Neuronal stem cell (in vitro differentiated cells): ENCODE results near the gene RELB.

Experiments
- DNase-seq: peaks from one replicate; pipeline ENCODE4 v3.0.0-alpha.2; 2013; ENCODE audit warnings: low spot score
- H2AFZ ChIP-seq: one replicate; pipeline ENCODE4 v1.6.1; 2013; ENCODE audit warnings: mild to moderate bottlenecking, low read length, inconsistent platforms
- H2AK5ac ChIP-seq: 2 replicates; pipeline ENCODE4 v1.6.1; 2013; ENCODE audit warnings: low read depth, mild to moderate bottlenecking, inconsistent platforms, low read length, moderate library complexity, mixed read lengths
- H2BK120ac ChIP-seq: 2 replicates; pipeline ENCODE4 v1.6.1; 2013; ENCODE audit warnings: low read depth, mild to moderate bottlenecking, inconsistent platforms, low read length, moderate library complexity, mixed read lengths
- H2BK12ac ChIP-seq: one replicate; pipeline ENCODE4 v1.6.1; 2013; ENCODE audit warnings: low read length, inconsistent platforms
- H2BK15ac ChIP-seq: 2 replicates; pipeline ENCODE4 v1.6.1; 2013; ENCODE audit warnings: mild to moderate bottlenecking, low read length, inconsistent platforms, mixed read lengths
- H2BK5ac ChIP-seq: one replicate; pipeline ENCODE4 v1.6.1; 2013; ENCODE audit warnings: inconsistent platforms, mild to moderate bottlenecking, low read length, moderate library complexity
- H3K14ac ChIP-seq: one replicate; pipeline ENCODE4 v1.6.1; 2013; ENCODE audit warnings: low read length, inconsistent platforms
- H3K18ac ChIP-seq: 2 replicates; pipeline ENCODE4 v1.6.1; 2013; ENCODE audit warnings: low read length, inconsistent platforms
- H3K23ac ChIP-seq: 2 replicates; pipeline ENCODE4 v1.6.1; 2013; ENCODE audit warnings: low read depth, mild to moderate bottlenecking, mixed read lengths, low read length, inconsistent platforms; ENCODE audit not compliant: poor library complexity
- H3K27ac ChIP-seq: replicated peaks from 3 replicates; pipeline ENCODE4 v1.5.1; 2013; ENCODE audit warnings: low read length, inconsistent platforms
- H3K27me3 ChIP-seq, 3 experiments: 2 replicates each; pipeline ENCODE4 v1.6.1; 2013; ENCODE audit warnings: low read length in 3 of 3, mild to moderate bottlenecking in 2 of 3, inconsistent platforms in 1 of 3, low read depth in 1 of 3, mixed read lengths in 1 of 3, moderate library complexity in 1 of 3; ENCODE audit not compliant: control insufficient read depth in 3 of 3, insufficient read depth in 3 of 3
- H3K36me3 ChIP-seq, 2 donors: replicated peaks in 1 of 2; 2 replicates each; pipeline ENCODE4 v1.6.1; 2013; ENCODE audit warnings: low read length in 2 of 2; ENCODE audit not compliant: control insufficient read depth in 2 of 2, insufficient read depth in 2 of 2
- H3K4ac ChIP-seq: 2 replicates; pipeline ENCODE4 v1.6.1; 2013; ENCODE audit warnings: inconsistent platforms, mild to moderate bottlenecking, low read length, moderate library complexity
- H3K4me1 ChIP-seq, 2 donors: 1 replicate in 1 of 2; 2 replicates in 1 of 2; pipeline ENCODE4 v1.6.1; 2013; ENCODE audit warnings: low read length in 2 of 2, low read depth in 1 of 2; ENCODE audit not compliant: control insufficient read depth in 2 of 2, insufficient read depth in 1 of 2
- H3K4me2 ChIP-seq: one replicate; pipeline ENCODE4 v1.6.1; 2013; ENCODE audit warnings: mild to moderate bottlenecking, low read length, inconsistent platforms; ENCODE audit not compliant: insufficient read depth, poor library complexity, severe bottlenecking
- H3K4me3 ChIP-seq, 2 donors: 2 replicates each; pipeline ENCODE4 v1.5.1; 2013; ENCODE audit warnings: low read length in 2 of 2, mild to moderate bottlenecking in 2 of 2, inconsistent platforms in 1 of 2, moderate library complexity in 1 of 2
- H3K79me1 ChIP-seq: one replicate; pipeline ENCODE4 v1.6.1; 2013; ENCODE audit warnings: low read depth, mild to moderate bottlenecking, inconsistent platforms, low read length, moderate library complexity
- H3K9ac ChIP-seq: one replicate; pipeline ENCODE4 v1.6.1; 2013; ENCODE audit warnings: mild to moderate bottlenecking, low read depth, low read length, inconsistent platforms; ENCODE audit not compliant: poor library complexity
- H3K9me3 ChIP-seq, 2 donors: replicated peaks in 1 of 2; 2 replicates each; pipeline versions ENCODE3 to v1.6.1; 2013; ENCODE audit warnings: low read length in 2 of 2, mild to moderate bottlenecking in 2 of 2, inconsistent platforms in 1 of 2, low read depth in 1 of 2, mixed read lengths in 1 of 2, moderate library complexity in 1 of 2; ENCODE audit not compliant: control insufficient read depth in 2 of 2, insufficient read depth in 1 of 2
- H4K8ac ChIP-seq: one replicate; pipeline ENCODE4 v1.6.1; 2013; ENCODE audit warnings: low read depth, mild to moderate bottlenecking, inconsistent platforms, low read length, moderate library complexity
- H4K91ac ChIP-seq: one replicate; pipeline ENCODE4 v1.6.1; 2013; ENCODE audit warnings: low read length, low read depth, mild to moderate bottlenecking, inconsistent platforms; ENCODE audit not compliant: poor library complexity
- WGBS, 2 donors: extraction: QIAGEN DNeasy Blood & Tissue Kit; methylation state at CpG; one replicate each; pipeline ENCODE4 v1.1.7; 2013; ENCODE audit warnings: missing lambda C conversion rate in 2 of 2, mixed read lengths in 1 of 2; ENCODE audit not compliant: insufficient read length in 2 of 2, insufficient replicate concordance in 1 of 2; ENCODE audit errors: extremely low coverage in 2 of 2; 5-methylcytosine and 5-hydroxymethylcytosine counted together

Gene RELB

DNA sequence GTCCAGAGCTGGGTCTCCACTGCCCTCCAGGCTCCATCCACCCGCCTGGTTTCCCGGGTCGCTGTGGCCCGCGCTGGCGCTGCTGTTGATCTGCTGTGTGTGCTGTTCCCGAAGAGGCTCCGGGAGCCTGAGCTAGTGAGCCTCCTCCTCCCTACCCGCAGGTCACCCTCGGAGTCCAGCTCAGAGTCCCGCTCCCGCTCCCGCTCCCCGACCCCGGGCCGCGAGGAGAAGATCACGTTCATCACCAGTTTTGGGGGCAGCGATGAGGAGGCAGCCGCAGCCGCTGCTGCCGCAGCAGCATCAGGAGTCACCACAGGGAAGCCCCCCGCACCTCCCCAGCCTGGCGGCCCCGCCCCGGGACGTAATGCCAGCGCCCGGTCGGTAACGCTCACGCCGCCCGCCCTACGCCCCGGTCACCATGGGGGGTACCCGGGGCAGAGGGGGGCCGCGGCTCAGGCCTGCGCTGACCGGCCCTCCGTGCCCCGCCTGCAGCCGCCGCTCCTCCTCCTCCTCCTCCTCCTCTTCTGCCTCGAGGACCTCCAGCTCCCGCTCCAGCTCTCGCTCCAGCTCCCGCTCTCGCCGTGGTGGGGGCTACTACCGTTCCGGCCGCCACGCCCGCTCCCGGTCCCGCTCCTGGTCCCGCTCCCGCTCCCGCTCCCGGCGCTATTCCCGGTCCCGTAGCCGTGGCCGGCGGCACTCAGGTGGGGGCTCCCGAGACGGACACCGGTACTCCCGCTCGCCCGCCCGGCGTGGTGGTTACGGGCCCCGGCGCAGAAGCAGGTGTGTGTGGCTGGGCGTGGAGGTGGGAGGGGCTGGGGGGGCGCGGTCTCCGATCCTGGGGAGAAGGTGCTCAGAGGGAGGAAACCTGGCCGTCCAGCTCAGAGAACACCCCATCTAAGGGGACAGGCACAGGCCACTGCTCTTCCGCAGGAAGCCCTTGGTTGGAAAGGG is 62.9 kb downstream of the RELB start:
- DNase-seq: no peak
- no peak overlapping the region for H3K4me2 ChIP-seq
- no peaks in the 10 kb centered on the region for H3K4me1 ChIP-seq
- no peak overlapping the region for H2AK5ac ChIP-seq
- H4K8ac ChIP-seq: no peak overlapping the region
- H3K14ac ChIP-seq: no peak overlapping the region
- no peak overlapping the region for H3K27ac ChIP-seq
- H3K9ac ChIP-seq: no peak overlapping the region
- no peak overlapping the region for H2AFZ ChIP-seq
- H2BK120ac ChIP-seq: no peak overlapping the region
- H4K91ac ChIP-seq: no peak overlapping the region
- H2BK12ac ChIP-seq: no peak overlapping the region
- H3K9me3 ChIP-seq: no peaks in the 10 kb centered on the region
- H3K23ac ChIP-seq: no peak overlapping the region
- H3K36me3 ChIP-seq: peaks cover 60 to 93% of the 10 kb centered on the region in 2 donors
- no CpG with 5 or more reads among the region's 85 CpGs for WGBS, 2 donors
- no peaks in the 10 kb centered on the region for H3K27me3 ChIP-seq
- H2BK15ac ChIP-seq: no peak overlapping the region
- H3K4me3 ChIP-seq: no peak overlapping the region
- no peak overlapping the region for H3K4ac ChIP-seq
- H3K79me1 ChIP-seq: peaks cover 17% of the 10 kb centered on the region
- peak overlapping the region; percentile 24 for H2BK5ac ChIP-seq
- H3K18ac ChIP-seq: no peak overlapping the region

DNA sequence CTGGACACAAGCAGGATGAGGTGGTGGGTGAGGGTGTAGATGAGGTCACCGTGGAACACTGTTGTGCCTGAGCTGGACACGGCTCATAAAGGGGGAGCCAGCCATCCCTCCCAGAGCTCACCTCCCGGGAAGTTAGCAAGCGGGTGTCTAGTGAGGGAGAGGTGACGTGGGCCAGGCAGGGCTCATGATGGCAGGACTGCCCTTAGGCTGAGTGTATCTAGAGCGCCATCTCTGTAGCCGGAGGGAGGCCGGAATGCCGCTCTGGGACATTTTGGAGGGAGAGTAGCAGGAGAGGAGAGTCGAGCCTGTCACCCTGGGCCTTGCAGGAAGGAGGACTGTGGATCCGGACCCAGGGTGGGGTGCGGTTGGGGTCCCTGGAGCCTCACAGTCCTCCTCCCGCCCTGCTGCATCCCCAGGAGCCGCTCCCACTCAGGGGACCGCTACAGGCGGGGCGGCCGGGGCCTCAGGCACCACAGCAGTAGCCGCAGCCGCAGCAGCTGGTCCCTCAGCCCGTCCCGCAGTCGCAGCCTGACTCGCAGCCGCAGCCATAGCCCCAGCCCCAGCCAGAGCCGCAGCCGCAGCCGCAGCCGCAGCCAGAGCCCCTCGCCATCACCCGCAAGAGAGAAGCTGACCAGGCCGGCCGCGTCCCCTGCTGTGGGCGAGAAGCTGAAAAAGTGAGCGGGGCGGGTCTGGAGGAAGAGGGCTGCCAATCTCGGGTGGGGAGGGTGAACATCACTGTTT is 65.8 kb downstream of the RELB start:
- peaks cover 49 to 88% of the 10 kb centered on the region in 2 donors for H3K36me3 ChIP-seq

DNA sequence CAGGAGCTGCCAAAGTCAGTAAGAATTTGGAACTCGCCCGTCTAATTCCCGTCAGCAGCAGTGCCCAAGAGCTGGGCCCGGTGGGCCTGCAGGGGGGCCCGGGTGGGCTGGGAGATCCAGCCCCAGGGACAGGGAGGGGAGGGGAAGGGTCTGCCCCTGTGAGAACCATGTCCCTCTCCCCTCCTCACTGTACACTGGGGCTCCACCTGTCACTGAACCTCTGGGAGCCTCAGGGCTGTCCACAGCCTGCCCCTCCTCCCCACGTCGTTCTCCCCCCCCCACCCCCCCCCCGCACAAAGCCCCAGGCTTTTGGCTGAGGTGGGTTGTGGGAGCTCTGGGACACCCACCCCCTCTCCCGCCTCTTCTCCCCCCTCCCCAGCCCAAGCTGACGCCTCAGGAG is 66.8 kb downstream of the RELB start:
- no peak overlapping the region for H2AFZ ChIP-seq
- no peak overlapping the region for H3K4me3 ChIP-seq
- H3K23ac ChIP-seq: no peak overlapping the region
- no peak overlapping the region for H3K14ac ChIP-seq
- no peak overlapping the region for H3K4me2 ChIP-seq
- no peak overlapping the region for H2AK5ac ChIP-seq
- H3K9ac ChIP-seq: no peak overlapping the region
- no peak overlapping the region for H2BK120ac ChIP-seq
- H4K91ac ChIP-seq: no peak overlapping the region
- H3K4me1 ChIP-seq: no peaks in the 10 kb centered on the region
- peaks cover 15% of the 10 kb centered on the region for H3K79me1 ChIP-seq
- no peaks in the 10 kb centered on the region for H3K9me3 ChIP-seq
- H4K8ac ChIP-seq: no peak overlapping the region
- no CpG with 5 or more reads among the region's 10 CpGs for WGBS, 2 donors
- H2BK12ac ChIP-seq: no peak overlapping the region
- no peak overlapping the region for H3K4ac ChIP-seq
- H2BK15ac ChIP-seq: no peak overlapping the region
- no peak overlapping the region for H3K18ac ChIP-seq
- no peak overlapping the region for H3K27ac ChIP-seq
- DNase-seq: no peak
- H3K36me3 ChIP-seq: peaks cover 46 to 80% of the 10 kb centered on the region in 2 donors
- H3K27me3 ChIP-seq: no peaks in the 10 kb centered on the region
- H2BK5ac ChIP-seq: no peak overlapping the region

More for the DNA sequence above, 65.8 kb downstream of the RELB start:
- Histone ChIP-seq H3K27me3 (no peaks in the 10 kb centered on the region), H3K27ac (no peak overlapping the region), H3K23ac (peak overlapping the region; percentile 34), H2AFZ (no peak overlapping the region), H4K91ac (no peak overlapping the region), H2BK5ac (no peak overlapping the region), H3K14ac (no peak overlapping the region), H2BK12ac (no peak overlapping the region), H3K4ac (no peak overlapping the region), H3K79me1 (peaks cover 15% of the 10 kb centered on the region), H3K4me2 (no peak overlapping the region), H2AK5ac (no peak overlapping the region), H3K4me1 (no peaks in the 10 kb centered on the region), H3K9me3 (no peaks in the 10 kb centered on the region), H3K18ac (no peak overlapping the region), H2BK15ac (no peak overlapping the region), H3K4me3 (peak overlapping the region in 1 of 2 donors; percentile 42), H2BK120ac (no peak overlapping the region), H4K8ac (no peak overlapping the region), H3K9ac (no peak overlapping the region)
- WGBS, 2 donors: no CpG with 5 or more reads among the region's 38 CpGs
- DNase-seq: no peak

DNA sequence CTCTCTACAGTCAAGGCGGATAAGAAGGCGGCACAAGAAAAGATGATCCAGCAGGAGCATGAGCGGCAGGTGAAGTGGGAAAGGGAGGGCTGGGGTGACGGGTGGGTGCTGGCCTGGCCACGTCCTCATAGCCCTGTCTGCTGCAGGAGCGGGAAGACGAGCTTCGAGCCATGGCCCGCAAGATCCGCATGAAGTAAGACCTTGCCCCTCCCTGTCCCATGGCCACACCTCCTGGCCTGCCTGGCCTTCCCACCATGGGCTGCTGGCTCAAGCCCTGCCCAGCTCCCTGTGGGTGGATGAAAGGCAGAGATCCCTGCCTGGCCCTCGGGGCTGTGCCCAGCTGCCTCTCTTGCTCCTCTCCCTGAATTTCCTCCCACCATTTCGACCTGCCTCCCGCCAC is 67.8 kb downstream of the RELB start:
- H2BK120ac ChIP-seq: no peak overlapping the region
- DNase-seq: no peak
- no peaks in the 10 kb centered on the region for H3K4me1 ChIP-seq
- no peak overlapping the region for H3K9ac ChIP-seq
- no peak overlapping the region for H2BK5ac ChIP-seq
- peak overlapping the region in 1 of 2 donors; percentile 52 for H3K4me3 ChIP-seq
- H3K23ac ChIP-seq: no peak overlapping the region
- H3K14ac ChIP-seq: no peak overlapping the region
- no peak overlapping the region for H3K4me2 ChIP-seq
- no peak overlapping the region for H3K27ac ChIP-seq
- no peak overlapping the region for H3K18ac ChIP-seq
- H2BK15ac ChIP-seq: no peak overlapping the region
- H3K27me3 ChIP-seq: no peaks in the 10 kb centered on the region
- H3K9me3 ChIP-seq: no peaks in the 10 kb centered on the region
- no peak overlapping the region for H2AFZ ChIP-seq
- WGBS, 2 donors: no CpG with 5 or more reads among the region's 13 CpGs
- H3K79me1 ChIP-seq: peaks cover 15% of the 10 kb centered on the region
- H3K4ac ChIP-seq: no peak overlapping the region
- H2AK5ac ChIP-seq: no peak overlapping the region
- no peak overlapping the region for H4K91ac ChIP-seq
- H3K36me3 ChIP-seq: peaks cover 39 to 70% of the 10 kb centered on the region in 2 donors
- no peak overlapping the region for H2BK12ac ChIP-seq
- no peak overlapping the region for H4K8ac ChIP-seq
